ENCODE results near the gene PABPN1L. TPM values are rescaled to one million over a fixed set of nuclear protein-coding genes. Genes with fewer than 3 reads are reported as not detected.

PABPN1L gene
- total RNA-seq, 1 donor from 2014 or later, result not detected

DNA sequence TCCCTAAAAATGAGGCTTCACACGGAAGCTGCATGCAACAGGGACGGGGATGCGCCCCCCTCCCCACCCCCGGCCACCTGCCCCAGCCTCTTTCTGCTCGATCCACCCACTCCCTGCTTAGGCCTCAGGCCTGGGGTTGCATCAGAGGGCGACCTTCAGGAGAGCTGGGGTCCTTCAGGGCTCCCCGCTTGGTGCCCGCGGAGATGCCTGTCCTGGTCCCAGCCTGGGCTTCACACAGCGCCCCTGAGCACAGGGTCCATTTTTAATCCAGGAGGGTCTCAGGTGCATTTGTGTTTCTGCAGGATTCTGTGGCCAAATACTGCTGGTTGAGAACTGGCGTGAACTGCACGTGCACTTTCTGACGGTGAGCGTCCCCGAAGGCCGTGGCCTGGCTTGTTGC, 47.3 kb downstream of the PABPN1L start:
- H3K9me3 ChIP-seq, result no peaks in the 10 kb centered on the region
- no peaks in the 10 kb centered on the region for H3K4me1 ChIP-seq
- peaks cover 0 to 17% of the 10 kb centered on the region in 2 donors for H3K36me3 ChIP-seq
- TF ChIP-seq, protein P1, sequence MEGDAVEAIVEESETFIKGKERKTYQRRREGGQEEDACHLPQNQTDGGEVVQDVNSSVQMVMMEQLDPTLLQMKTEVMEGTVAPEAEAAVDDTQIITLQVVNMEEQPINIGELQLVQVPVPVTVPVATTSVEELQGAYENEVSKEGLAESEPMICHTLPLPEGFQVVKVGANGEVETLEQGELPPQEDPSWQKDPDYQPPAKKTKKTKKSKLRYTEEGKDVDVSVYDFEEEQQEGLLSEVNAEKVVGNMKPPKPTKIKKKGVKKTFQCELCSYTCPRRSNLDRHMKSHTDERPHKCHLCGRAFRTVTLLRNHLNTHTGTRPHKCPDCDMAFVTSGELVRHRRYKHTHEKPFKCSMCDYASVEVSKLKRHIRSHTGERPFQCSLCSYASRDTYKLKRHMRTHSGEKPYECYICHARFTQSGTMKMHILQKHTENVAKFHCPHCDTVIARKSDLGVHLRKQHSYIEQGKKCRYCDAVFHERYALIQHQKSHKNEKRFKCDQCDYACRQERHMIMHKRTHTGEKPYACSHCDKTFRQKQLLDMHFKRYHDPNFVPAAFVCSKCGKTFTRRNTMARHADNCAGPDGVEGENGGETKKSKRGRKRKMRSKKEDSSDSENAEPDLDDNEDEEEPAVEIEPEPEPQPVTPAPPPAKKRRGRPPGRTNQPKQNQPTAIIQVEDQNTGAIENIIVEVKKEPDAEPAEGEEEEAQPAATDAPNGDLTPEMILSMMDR (IDR thresholded peaks at IDR 0.05), result no peak
- TF ChIP-seq POLR2AphosphoS5 (IDR thresholded peaks at IDR 0.05; ENCODE audit: insufficient read depth in 1 of 2, low read depth in 1 of 2), result no peak
- no peak for TF ChIP-seq POLR2A (IDR thresholded peaks at IDR 0.05)
- no peak for DNase-seq (ENCODE audit: extremely low spot score in 2 of 2)
- no peak overlapping the region for H3K27ac ChIP-seq
- intact Hi-C loops (cut with DNase I), result loop anchor here (5.0 kb wide), 1 partner anchor 33 kb away; no protein-coding TSS in a partner anchor
- H3K27me3 ChIP-seq, result no peaks in the 10 kb centered on the region
- no peak overlapping the region for H3K4me3 ChIP-seq

DNA sequence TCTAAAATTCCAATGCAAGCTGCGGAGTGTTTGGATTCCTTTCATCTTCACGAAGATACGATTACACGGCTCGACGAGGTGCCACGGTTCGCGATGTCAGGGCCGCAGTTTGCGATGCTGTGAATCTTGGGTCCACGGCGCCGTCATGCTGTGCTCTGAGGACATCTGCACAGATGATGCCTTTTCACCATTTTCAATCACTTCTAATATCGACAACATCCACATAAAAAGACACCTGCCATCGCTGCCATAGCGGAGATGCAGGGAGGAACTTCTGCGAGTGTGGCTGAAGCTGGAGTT, 47.9 kb downstream of the PABPN1L start:
- H3K27ac ChIP-seq, result no peak overlapping the region
- TF ChIP-seq, protein P1 (IDR thresholded peaks at IDR 0.05), result no peak
- TF ChIP-seq POLR2AphosphoS5 (IDR thresholded peaks at IDR 0.05; ENCODE audit: insufficient read depth in 1 of 2, low read depth in 1 of 2), result peak in 1 of 2 donors; percentile 7
- H3K4me3 ChIP-seq, result no peak overlapping the region
- intact Hi-C loops (cut with DNase I), result loop anchor here (5.0 kb wide), 1 partner anchor 34 kb away; no protein-coding TSS in a partner anchor
- no peak for DNase-seq (ENCODE audit: extremely low spot score in 2 of 2)
- H3K4me1 ChIP-seq, result no peaks in the 10 kb centered on the region
- peaks cover 0 to 14% of the 10 kb centered on the region in 2 donors for H3K36me3 ChIP-seq
- H3K9me3 ChIP-seq, result no peaks in the 10 kb centered on the region
- no peaks in the 10 kb centered on the region for H3K27me3 ChIP-seq

DNA sequence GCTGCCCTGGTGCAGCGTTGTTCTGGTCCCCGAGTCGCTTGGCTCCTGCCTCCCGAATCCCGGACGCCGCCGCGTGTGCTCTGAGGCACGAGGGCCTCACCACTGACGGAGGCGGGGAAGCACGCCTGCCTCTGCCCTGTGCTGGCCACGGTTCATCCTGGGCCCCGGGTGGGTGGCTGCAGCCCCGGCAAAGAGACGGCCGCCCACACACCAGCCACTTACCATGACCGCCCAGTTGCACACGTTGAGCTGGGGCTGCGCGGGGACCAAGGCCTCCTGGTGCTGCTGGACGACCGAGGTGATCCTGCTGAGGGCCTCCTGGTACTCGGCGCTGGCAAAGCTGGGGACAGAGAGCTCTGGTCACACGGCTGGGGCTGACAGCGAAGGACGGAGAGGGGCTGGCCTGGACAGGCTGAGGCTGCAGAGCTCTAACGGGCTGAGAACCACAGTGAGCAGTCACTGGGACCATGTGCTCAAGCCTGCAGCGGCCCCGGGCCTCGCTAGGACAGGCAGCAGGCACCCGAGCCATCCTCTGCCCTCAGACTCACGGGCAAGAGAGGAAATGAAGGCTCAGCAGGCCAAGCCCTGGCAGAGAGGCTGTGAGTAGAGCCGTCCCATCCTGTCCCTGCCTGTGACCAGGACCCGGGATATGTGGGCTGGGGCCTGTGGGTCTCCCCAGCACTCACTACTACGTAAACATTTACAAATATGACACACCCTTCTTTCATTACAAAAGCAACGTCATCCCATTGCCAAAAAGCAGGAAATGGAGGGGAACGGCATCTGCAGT, 48.5 kb downstream of the PABPN1L start:
- no peak overlapping the region for H3K27ac ChIP-seq
- intact Hi-C loops (cut with DNase I), result loop anchor here (5.0 kb wide), 1 partner anchor 34 kb away; no protein-coding TSS in a partner anchor
- no peak for DNase-seq (ENCODE audit: extremely low spot score in 2 of 2)
- H3K4me3 ChIP-seq, result no peak overlapping the region
- H3K36me3 ChIP-seq, result peaks cover 0 to 14% of the 10 kb centered on the region in 2 donors
- TF ChIP-seq, protein P1 (IDR thresholded peaks at IDR 0.05), result no peak
- TF ChIP-seq POLR2AphosphoS5 (IDR thresholded peaks at IDR 0.05; ENCODE audit: insufficient read depth in 1 of 2, low read depth in 1 of 2), result peak in 1 of 2 donors; percentile 16
- no peak for TF ChIP-seq POLR2A (IDR thresholded peaks at IDR 0.05)
- no peaks in the 10 kb centered on the region for H3K9me3 ChIP-seq
- no peaks in the 10 kb centered on the region for H3K27me3 ChIP-seq
- H3K4me1 ChIP-seq, result peaks cover 5% of the 10 kb centered on the region

DNA sequence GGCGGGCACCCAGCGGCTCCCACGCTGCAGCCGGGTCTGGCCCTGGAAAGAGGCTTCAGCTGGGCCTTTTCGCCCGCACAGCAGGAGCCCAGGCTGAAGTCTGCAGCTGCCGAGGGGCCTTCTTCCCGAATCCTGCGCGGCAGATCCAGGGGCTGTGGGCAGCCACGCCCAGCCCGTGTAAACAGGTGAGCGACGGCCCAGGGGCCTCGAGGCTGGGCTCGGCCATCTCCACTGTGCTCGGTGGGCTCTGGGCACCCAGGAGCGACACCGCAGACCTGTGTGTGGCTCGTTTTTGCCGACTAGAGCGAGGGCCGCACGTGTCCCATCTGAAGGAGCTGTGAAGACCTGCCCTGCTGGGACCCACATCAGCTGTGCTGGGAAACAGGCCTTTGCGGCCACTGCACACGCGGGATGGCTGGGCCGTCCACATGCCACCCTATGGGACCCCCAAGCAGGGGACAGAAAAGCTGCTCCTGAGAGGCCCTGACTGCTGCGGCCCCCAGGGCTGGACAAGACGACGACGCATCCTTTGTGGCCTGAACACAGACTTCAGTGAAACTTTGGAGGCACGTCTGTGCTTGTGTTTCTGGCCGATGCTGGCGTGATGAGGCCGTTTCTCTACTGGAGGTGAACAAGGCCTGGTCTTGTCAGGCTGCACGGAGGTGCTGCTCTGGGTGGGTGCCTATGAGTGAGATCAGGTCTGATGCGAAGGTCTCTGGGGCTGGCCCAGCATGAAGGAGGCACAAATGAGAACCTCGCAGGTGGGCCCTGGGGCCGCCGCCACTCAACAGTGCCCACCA, 49.5 kb downstream of the PABPN1L start:
- H3K36me3 ChIP-seq, result peaks cover 0 to 3% of the 10 kb centered on the region in 2 donors
- no peak overlapping the region for H3K4me3 ChIP-seq
- DNase-seq (ENCODE audit: extremely low spot score in 2 of 2), result no peak
- TF ChIP-seq POLR2AphosphoS5 (IDR thresholded peaks at IDR 0.05; ENCODE audit: insufficient read depth in 1 of 2, low read depth in 1 of 2) (peak in 1 of 2 donors; percentile 26), POLR2A (IDR thresholded peaks at IDR 0.05) (no peak)
- TF ChIP-seq, protein P1 (IDR thresholded peaks at IDR 0.05), result no peak
- H3K27me3 ChIP-seq, result no peaks in the 10 kb centered on the region
- no peaks in the 10 kb centered on the region for H3K9me3 ChIP-seq
- peaks cover 15% of the 10 kb centered on the region for H3K4me1 ChIP-seq
- intact Hi-C loops (cut with DNase I), result loop anchor here (5.0 kb wide), 1 partner anchor 35 kb away; no protein-coding TSS in a partner anchor
- no peak overlapping the region for H3K27ac ChIP-seq

All from vagina (tissue), 2 donors.